SU-DHL-6 (cell line): ENCODE results near the gene JPT1.

ENCODE experiments used
- H2AFZ ChIP-seq: fragments of 200-600 bp; sonication (generic); 2 replicates; pipeline ENCODE4 v1.6.1; 2014; ENCODE audit warnings: low read depth, mild to moderate bottlenecking, moderate library complexity, mixed read lengths, antibody characterized with exemption, low read length; ENCODE audit not compliant: severe bottlenecking
- H3F3A ChIP-seq: fragments of 200-600 bp; shearing (Covaris generic); 2 replicates; pipeline ENCODE4 v1.6.0; 2016; ENCODE audit warnings: antibody characterized with exemption, mild to moderate bottlenecking; ENCODE audit not compliant: insufficient read depth
- H3K27ac ChIP-seq: fragments of 200-600 bp; sonication (generic); 2 replicates; pipeline ENCODE4 v1.5.1; 2016; ENCODE audit warnings: low read depth, mild to moderate bottlenecking, low read length, moderate library complexity, mixed read lengths
- H3K27me3 ChIP-seq: fragments of 200-600 bp; sonication (generic), shearing (Covaris generic); 2 replicates; pipeline ENCODE4 v1.6.0; 2014; ENCODE audit warnings: mild to moderate bottlenecking, low read length
- H3K36me3 ChIP-seq: fragments of 200-600 bp; sonication (generic); 2 replicates; pipeline ENCODE4 v1.6.1; 2014; ENCODE audit warnings: mild to moderate bottlenecking, low read length, mixed read lengths
- H3K4me2 ChIP-seq: fragments of 300-600, 200-600 bp; shearing (Covaris generic), sonication (generic); 2 replicates; pipeline ENCODE4 v1.6.0; 2014; ENCODE audit warnings: low read length, low read depth, mild to moderate bottlenecking; ENCODE audit not compliant: poor library complexity, severe bottlenecking
- H3K4me3 ChIP-seq: fragments of 200-600 bp; sonication (generic); 2 replicates; pipeline ENCODE4 v1.5.1; 2014; ENCODE audit warnings: antibody characterized with exemption, low read length, mild to moderate bottlenecking, mixed read lengths; ENCODE audit not compliant: insufficient read depth, poor library complexity, severe bottlenecking
- H3K79me2 ChIP-seq: fragments of 200-600 bp; sonication (generic); 2 replicates; pipeline ENCODE4 v1.6.1; 2014; ENCODE audit warnings: mild to moderate bottlenecking, low read length, moderate library complexity; ENCODE audit not compliant: insufficient read depth
- H3K9ac ChIP-seq: fragments of 200-600 bp; sonication (generic); 2 replicates; pipeline ENCODE4 v1.7.0; 2014; ENCODE audit warnings: mild to moderate bottlenecking, low read length
- H3K9me2 ChIP-seq: fragments of 200-600 bp; sonication (generic); replicated peaks from 2 replicates; pipeline ENCODE4 v1.6.1; 2014; ENCODE audit warnings: low read length; ENCODE audit not compliant: insufficient read depth
- H3K9me3 ChIP-seq: fragments of 200-600 bp; sonication (generic); 2 replicates; pipeline ENCODE4 v1.6.1; 2014; ENCODE audit warnings: low read length, mixed read lengths; ENCODE audit not compliant: insufficient read depth
- H4K20me1 ChIP-seq: fragments of 200-600 bp; sonication (generic); 2 replicates; pipeline ENCODE4 v1.6.1; 2014; ENCODE audit warnings: low read depth, mild to moderate bottlenecking, antibody characterized with exemption, low read length, moderate library complexity, mixed read lengths
- CTCF ChIP-seq: fragments of 200-600 bp; sonication (generic); IDR thresholded peaks from one replicate; pipeline ENCODE4 v1.5.1; 2017; ENCODE audit warnings: antibody characterized with exemption, mild to moderate bottlenecking, low read length, moderate library complexity; ENCODE audit not compliant: insufficient read depth, poor library complexity, severe bottlenecking
- EZH2phosphoT487 ChIP-seq: fragments of 200-600 bp; sonication (generic), shearing (Covaris generic); conservative IDR thresholded peaks from 2 replicates; pipeline ENCODE4 v1.6.1; 2018; ENCODE audit warnings: mild to moderate bottlenecking, antibody characterized with exemption, low read length, moderate library complexity, mixed read lengths

JPT1 gene

GRCh38 chr17:75087558-75088453, 66.5 kb downstream of the JPT1 start, which contains the start of gene SLC16A5:
Gene SLC16A5, plus strand, starts transcription at chr17:75087954. Its CDS starts 5,683 bp downstream, at chr17:75093637.
- Histone ChIP-seq H2AFZ (no peak within 1 kb of the TSS), H3K4me2 (no peak within 1 kb of the TSS), H3K4me3 (no peak within 1 kb of the TSS)

GRCh38 chr17:75087182-75087557, 67.1 kb downstream of the JPT1 start:
- Histone ChIP-seq H3K27me3 (no peaks in the 10 kb centered on the region), H3K79me2 (no peaks in the 10 kb centered on the region), H3K4me2 (no peak overlapping the region), H3K4me3 (no peak overlapping the region), H3K9ac (no peak overlapping the region), H3K9me3 (no peaks in the 10 kb centered on the region), H4K20me1 (no peaks in the 10 kb centered on the region), H2AFZ (no peak overlapping the region), H3K36me3 (no peaks in the 10 kb centered on the region), H3K27ac (no peak overlapping the region), H3F3A (no peaks in the 10 kb centered on the region), H3K9me2 (no peaks in the 10 kb centered on the region)
- TF ChIP-seq EZH2phosphoT487 (no peak), CTCF (no peak)

More at GRCh38 chr17:75087558-75088453, 66.5 kb downstream of the JPT1 start, which contains the start of gene SLC16A5:
- Histone ChIP-seq H4K20me1 (no peaks in the 10 kb centered on the region), H3K79me2 (no peaks in the 10 kb centered on the region), H3K27ac (no peak within 1 kb of the TSS), H3K9me2 (no peaks in the 10 kb centered on the region), H3K9ac (no peak within 1 kb of the TSS), H3F3A (no peaks in the 10 kb centered on the region), H3K27me3 (no peaks in the 10 kb centered on the region), H3K36me3 (no peaks in the 10 kb centered on the region), H3K9me3 (no peaks in the 10 kb centered on the region)
- TF ChIP-seq EZH2phosphoT487 (no peak), CTCF (no peak)

- no peak overlapping the region for H3K27ac ChIP-seq
- H3K79me2 ChIP-seq = no peaks in the 10 kb centered on the region
- no peak overlapping the region for H3K4me3 ChIP-seq
- no peaks in the 10 kb centered on the region for H3F3A ChIP-seq
- H3K9me3 ChIP-seq = no peaks in the 10 kb centered on the region
- no peak overlapping the region for H2AFZ ChIP-seq
- no peak overlapping the region for H3K9ac ChIP-seq
- no peaks in the 10 kb centered on the region for H4K20me1 ChIP-seq
- no peak overlapping the region for H3K4me2 ChIP-seq
- H3K9me2 ChIP-seq = no peaks in the 10 kb centered on the region
- no peak for TF ChIP-seq EZH2phosphoT487
- no peak for TF ChIP-seq CTCF
- no peaks in the 10 kb centered on the region for H3K36me3 ChIP-seq
- H3K27me3 ChIP-seq = no peaks in the 10 kb centered on the region
These were observed 67.7 kb downstream of the JPT1 start for GRCh38 chr17:75086496-75087181.
